BE2C (cell line): ENCODE results near the gene KTN1.

Experiments
- DNase-seq: peaks from one replicate; pipeline ENCODE4 v3.0.0-alpha.2; 2020
- H3K27me3 ChIP-seq: fragments of 250-450 bp; sonication (Bioruptor Pico); 2 replicates; pipeline ENCODE4 v1.5.1; 2020; ENCODE audit warnings: mild to moderate bottlenecking
- H3K36me3 ChIP-seq: fragments of 250-450 bp; sonication (Bioruptor Pico); 2 replicates; pipeline ENCODE4 v1.5.1; 2020; ENCODE audit warnings: mild to moderate bottlenecking
- H3K4me1 ChIP-seq: fragments of 250-450 bp; sonication (Bioruptor Pico); 2 replicates; pipeline ENCODE4 v1.5.1; 2020
- H3K4me3 ChIP-seq: 2 replicates; pipeline ENCODE4 v1.5.1; 2011; ENCODE audit warnings: low read depth, low read length
- H3K9me3 ChIP-seq: fragments of 250-450 bp; sonication (Bioruptor Pico); 2 replicates; pipeline ENCODE4 v1.5.1; 2020
- TF ChIP-seq, protein P1 (sequence below): IDR thresholded peaks from 2 replicates; pipeline ENCODE4 v1.5.1; 2012; ENCODE audit warnings: mild to moderate bottlenecking, low read depth, low read length

KTN1 gene

DNA sequence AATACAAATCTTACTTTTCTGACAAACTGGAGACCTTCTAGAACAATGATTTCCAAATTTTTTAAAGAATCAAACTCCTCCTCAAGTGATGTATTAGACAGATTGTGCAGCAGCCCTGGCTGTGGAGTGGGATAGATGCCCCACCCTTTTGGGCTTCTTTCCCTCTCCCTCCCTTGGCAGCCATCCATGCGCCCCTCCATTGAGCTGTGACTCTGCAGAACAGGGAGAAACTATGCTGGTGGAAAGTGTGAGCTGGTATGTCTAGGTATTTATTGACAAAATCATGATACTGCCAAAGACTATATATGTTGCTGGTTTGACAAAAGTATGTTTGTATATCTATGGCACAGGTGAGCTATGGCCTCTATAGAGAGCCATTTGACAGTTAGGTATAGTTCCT, 138.5 kb downstream of the KTN1 start:
- no peaks in the 10 kb centered on the region for H3K9me3 ChIP-seq
- no peak for DNase-seq

DNA sequence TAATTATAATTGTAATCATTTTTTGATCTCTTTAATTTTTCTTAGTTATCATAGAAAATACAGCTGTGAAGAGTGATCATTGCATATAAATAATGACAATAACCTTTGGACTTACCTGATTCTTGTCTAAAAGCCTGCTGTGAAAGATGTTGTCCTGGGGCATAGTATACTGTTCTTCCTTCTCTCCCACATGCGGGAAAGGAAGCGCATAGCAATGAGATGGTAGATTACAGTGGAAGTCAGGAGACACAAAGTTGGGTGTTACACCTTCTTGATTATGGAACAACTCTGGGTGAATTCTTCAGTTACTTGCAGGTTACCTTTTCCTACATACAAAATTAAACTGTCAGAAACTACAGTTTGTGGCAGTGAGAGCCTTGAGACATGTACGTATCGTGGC, 140.8 kb downstream of the KTN1 start:
- H3K4me3 ChIP-seq, result no peak overlapping the region
- H3K9me3 ChIP-seq, result no peaks in the 10 kb centered on the region
- H3K36me3 ChIP-seq, result no peaks in the 10 kb centered on the region
- TF ChIP-seq, protein P1, sequence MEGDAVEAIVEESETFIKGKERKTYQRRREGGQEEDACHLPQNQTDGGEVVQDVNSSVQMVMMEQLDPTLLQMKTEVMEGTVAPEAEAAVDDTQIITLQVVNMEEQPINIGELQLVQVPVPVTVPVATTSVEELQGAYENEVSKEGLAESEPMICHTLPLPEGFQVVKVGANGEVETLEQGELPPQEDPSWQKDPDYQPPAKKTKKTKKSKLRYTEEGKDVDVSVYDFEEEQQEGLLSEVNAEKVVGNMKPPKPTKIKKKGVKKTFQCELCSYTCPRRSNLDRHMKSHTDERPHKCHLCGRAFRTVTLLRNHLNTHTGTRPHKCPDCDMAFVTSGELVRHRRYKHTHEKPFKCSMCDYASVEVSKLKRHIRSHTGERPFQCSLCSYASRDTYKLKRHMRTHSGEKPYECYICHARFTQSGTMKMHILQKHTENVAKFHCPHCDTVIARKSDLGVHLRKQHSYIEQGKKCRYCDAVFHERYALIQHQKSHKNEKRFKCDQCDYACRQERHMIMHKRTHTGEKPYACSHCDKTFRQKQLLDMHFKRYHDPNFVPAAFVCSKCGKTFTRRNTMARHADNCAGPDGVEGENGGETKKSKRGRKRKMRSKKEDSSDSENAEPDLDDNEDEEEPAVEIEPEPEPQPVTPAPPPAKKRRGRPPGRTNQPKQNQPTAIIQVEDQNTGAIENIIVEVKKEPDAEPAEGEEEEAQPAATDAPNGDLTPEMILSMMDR, result no peak
- H3K4me1 ChIP-seq, result no peaks in the 10 kb centered on the region; the same call in none of the 2 replicates
- H3K27me3 ChIP-seq, result no peaks in the 10 kb centered on the region
- DNase-seq, result no peak

More for the DNA sequence above, 138.5 kb downstream of the KTN1 start:
- H3K27me3 ChIP-seq, result no peaks in the 10 kb centered on the region
- no peak overlapping the region for H3K4me3 ChIP-seq
- no peaks in the 10 kb centered on the region; the same call in none of the 2 replicates for H3K4me1 ChIP-seq
- TF ChIP-seq, protein P1, result no peak
- no peaks in the 10 kb centered on the region for H3K36me3 ChIP-seq

DNA sequence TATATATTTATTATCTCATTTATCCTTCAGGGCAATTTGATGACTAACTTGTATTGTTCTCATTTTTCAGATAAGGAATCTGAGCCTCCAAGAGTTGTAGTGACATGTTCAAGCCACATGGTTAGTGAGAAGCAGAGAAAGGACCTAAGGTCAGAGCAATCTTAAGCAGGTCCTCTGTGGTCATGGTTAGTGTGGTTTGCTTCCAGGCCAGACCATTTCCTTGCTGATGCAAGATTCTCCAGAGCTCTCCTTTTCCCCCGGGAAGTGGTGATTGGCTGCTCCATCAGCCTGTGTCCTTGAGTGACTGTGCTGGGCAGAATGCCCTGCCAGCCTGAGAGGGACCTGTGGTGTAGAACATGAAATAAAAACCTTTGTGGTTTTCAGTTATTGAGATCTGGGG, 141.3 kb downstream of the KTN1 start:
- H3K36me3 ChIP-seq, result no peaks in the 10 kb centered on the region
- no peaks in the 10 kb centered on the region for H3K9me3 ChIP-seq
- DNase-seq, result peak; percentile 62
- no peaks in the 10 kb centered on the region; the same call in none of the 2 replicates for H3K4me1 ChIP-seq
- TF ChIP-seq, protein P1, result no peak
- H3K27me3 ChIP-seq, result no peaks in the 10 kb centered on the region
- no peak overlapping the region for H3K4me3 ChIP-seq

DNA sequence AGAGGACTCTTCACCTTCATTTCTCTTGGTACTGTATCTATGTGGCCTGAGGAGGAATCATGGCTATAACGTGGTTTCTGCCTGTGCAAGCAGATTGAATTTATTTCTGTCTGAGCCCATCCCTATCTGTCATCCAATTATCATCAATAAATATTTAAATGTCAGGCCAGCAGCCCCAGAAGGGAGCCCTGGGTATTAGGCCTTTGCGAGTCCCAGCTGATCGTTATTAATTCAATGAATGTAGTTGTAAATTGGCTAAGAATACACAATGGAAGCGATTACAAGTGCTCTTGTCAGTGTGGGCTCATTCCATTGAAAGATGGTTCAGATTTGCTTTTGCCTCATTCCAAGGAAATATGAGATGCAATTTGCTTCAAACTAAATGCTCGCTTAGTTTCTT, 142.0 kb downstream of the KTN1 start:
- H3K36me3 ChIP-seq, result no peaks in the 10 kb centered on the region
- no peaks in the 10 kb centered on the region for H3K27me3 ChIP-seq
- no peak for DNase-seq
- H3K4me3 ChIP-seq, result no peak overlapping the region
- no peaks in the 10 kb centered on the region; the same call in none of the 2 replicates for H3K4me1 ChIP-seq
- TF ChIP-seq, protein P1, result no peak
- no peaks in the 10 kb centered on the region for H3K9me3 ChIP-seq

DNA sequence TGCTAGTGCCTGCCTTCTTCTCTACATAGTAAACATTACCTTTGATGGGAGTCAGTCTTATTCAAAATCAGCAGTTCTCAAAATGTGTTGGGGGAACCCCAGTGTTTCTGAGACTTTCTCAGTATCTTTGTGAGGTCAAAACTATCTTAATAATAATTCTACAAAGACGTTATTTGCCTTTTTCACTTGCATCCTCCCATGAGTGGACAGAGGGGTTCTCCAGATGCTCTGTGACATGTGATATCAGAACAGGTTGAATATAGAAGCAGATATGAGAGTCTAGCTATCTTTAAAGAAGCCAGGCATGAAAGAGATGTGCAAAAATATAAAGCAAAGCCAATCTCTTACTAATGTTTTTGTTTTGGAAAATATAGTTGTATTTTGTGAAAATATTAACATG, 144.7 kb downstream of the KTN1 start:
- TF ChIP-seq, protein P1, result no peak

DNA sequence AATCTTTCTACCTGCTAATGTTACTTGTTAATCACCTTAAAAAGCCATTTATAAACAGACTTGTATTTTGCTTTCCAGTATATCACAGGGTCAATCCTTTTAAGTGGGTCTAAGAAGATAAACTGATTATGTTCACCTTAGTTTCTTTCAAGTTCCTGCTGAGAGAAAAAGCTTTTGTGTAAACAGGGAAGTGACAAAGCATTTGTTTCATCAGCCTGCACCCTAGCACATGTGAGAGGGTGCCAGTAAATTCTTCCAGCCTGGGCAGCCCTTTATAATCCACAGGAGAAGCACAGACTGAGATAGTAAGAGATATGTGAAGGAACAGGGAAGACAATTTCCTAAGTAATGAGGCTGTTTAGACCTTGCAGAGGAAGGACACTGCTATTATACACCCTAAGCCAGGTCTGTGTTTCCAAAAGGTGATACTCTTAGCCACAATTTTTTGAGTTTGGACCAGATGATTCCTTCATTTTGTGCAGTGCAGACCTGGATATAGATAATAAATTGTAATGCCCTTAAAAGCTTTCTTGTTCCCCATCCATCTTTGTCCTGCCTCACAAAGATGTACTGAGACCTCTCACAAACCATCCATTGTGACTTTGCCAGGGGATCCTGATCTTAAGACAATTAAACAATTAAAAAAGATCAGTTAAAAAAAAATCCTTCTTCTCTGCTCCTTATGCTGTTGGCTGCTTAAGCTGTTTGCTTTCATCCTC, 150.7 kb downstream of the KTN1 start:
- no peak overlapping the region for H3K4me3 ChIP-seq

More for the DNA sequence above, 144.7 kb downstream of the KTN1 start:
- H3K4me1 ChIP-seq, result no peaks in the 10 kb centered on the region; the same call in none of the 2 replicates
- no peak overlapping the region for H3K4me3 ChIP-seq
- H3K27me3 ChIP-seq, result no peaks in the 10 kb centered on the region
- H3K9me3 ChIP-seq, result no peaks in the 10 kb centered on the region
- H3K36me3 ChIP-seq, result no peaks in the 10 kb centered on the region
- DNase-seq, result no peak

More for the DNA sequence above, 150.7 kb downstream of the KTN1 start:
- no peaks in the 10 kb centered on the region for H3K27me3 ChIP-seq
- no peaks in the 10 kb centered on the region for H3K9me3 ChIP-seq
- no peaks in the 10 kb centered on the region for H3K4me1 ChIP-seq
- DNase-seq, result no peak
- TF ChIP-seq, protein P1, result no peak
- H3K36me3 ChIP-seq, result no peaks in the 10 kb centered on the region
